Measurements from ENCODE around the gene TOPBP1.

TOPBP1 gene

GRCh38 chr3:133606902-133607301, 54.8 kb downstream of the TOPBP1 start:
- no peak for DNase-seq

- no peak for DNase-seq
Measured at GRCh38 chr3:133606342-133606741, 55.4 kb downstream of the TOPBP1 start.

GRCh38 chr3:133600572-133601081, 61.1 kb downstream of the TOPBP1 start:
- no peak for DNase-seq

GRCh38 chr3:133599280-133599679, 62.5 kb downstream of the TOPBP1 start:
- DNase-seq: no peak

GRCh38 chr3:133598405-133598804, 63.3 kb downstream of the TOPBP1 start:
- no peak for DNase-seq

GRCh38 chr3:133595341-133595740, 66.4 kb downstream of the TOPBP1 start:
- peak in 1 of 5 experiments; percentile 61 for DNase-seq

- no peak for DNase-seq
Measured at GRCh38 chr3:133593243-133593642, 68.5 kb downstream of the TOPBP1 start.

- DNase-seq: peak in 2 of 5 experiments; percentile 20 to 22
Measured at GRCh38 chr3:133592843-133593242, 68.9 kb downstream of the TOPBP1 start.

- DNase-seq: no peak
Measured at GRCh38 chr3:133591271-133591742, 70.4 kb downstream of the TOPBP1 start.

GRCh38 chr3:133589503-133589902, 72.2 kb downstream of the TOPBP1 start:
- no peak for DNase-seq

GRCh38 chr3:133588784-133589465, 72.8 kb downstream of the TOPBP1 start:
- no peak for DNase-seq

- no peak for DNase-seq
Measured at GRCh38 chr3:133588035-133588434, 73.7 kb downstream of the TOPBP1 start.

GRCh38 chr3:133583396-133583795, 78.3 kb downstream of the TOPBP1 start:
- DNase-seq: no peak

GRCh38 chr3:133578548-133579191, 83.1 kb downstream of the TOPBP1 start:
- DNase-seq: peak in 1 of 5 experiments; percentile 32

- no peak for DNase-seq
Measured at GRCh38 chr3:133576169-133576568, 85.6 kb downstream of the TOPBP1 start.

GRCh38 chr3:133575086-133575485, 86.7 kb downstream of the TOPBP1 start:
- DNase-seq: peak in 1 of 5 experiments; percentile 38

- peak; percentile 52 to 92 (median 57) for DNase-seq
Measured at GRCh38 chr3:133574260-133574881, 87.4 kb downstream of the TOPBP1 start.

- DNase-seq: peak in 1 of 5 experiments; percentile 92
Measured at GRCh38 chr3:133573629-133574194, 88.0 kb downstream of the TOPBP1 start, which contains the start of gene CDV3. TSS of gene CDV3 (plus strand) at chr3:133573686. CDS start at chr3:133574045, 359 bp downstream.

- peak; percentile 99 to 100 (median 100) for DNase-seq
Measured at GRCh38 chr3:133573054-133573628, 88.6 kb downstream of the TOPBP1 start.

- peak in 2 of 5 experiments; percentile 30 to 76 for DNase-seq
Measured at GRCh38 chr3:133572158-133573053, 89.3 kb downstream of the TOPBP1 start.

GRCh38 chr3:133570937-133571320, 90.8 kb downstream of the TOPBP1 start:
- no peak for DNase-seq
